GM23338 (cell line): ENCODE results near the gene ANKFN1.

Experiments
- CREB1 ChIP-seq: fragments of 250-450 bp; sonication (Bioruptor Pico); IDR thresholded peaks from 2 replicates; pipeline ENCODE4 v1.5.0; 2020; ENCODE audit warnings: low read depth, mild to moderate bottlenecking, moderate library complexity
- CTCF ChIP-seq, 2 experiments: fragments of 200-600 bp in 1 of 2; sonication (generic) in 1 of 2; conservative IDR thresholded peaks; 2 replicates each; pipeline versions ENCODE4 v1.5.1 to v1.6.1; 2016 to 2017; ENCODE audit warnings: antibody characterized with exemption in 2 of 2, low read depth in 2 of 2, mild to moderate bottlenecking in 2 of 2, moderate library complexity in 1 of 2
- EZH2 ChIP-seq: fragments of 200-600 bp; sonication (generic); IDR thresholded peaks from one replicate; pipeline ENCODE4 v1.8.0; 2017; ENCODE audit warnings: antibody characterized with exemption, mild to moderate bottlenecking, low read depth; ENCODE audit not compliant: unreplicated experiment
- EZH2phosphoT487 ChIP-seq: fragments of 200-600 bp; sonication (generic); IDR thresholded peaks from one replicate; pipeline ENCODE4 v1.8.1; 2018; ENCODE audit warnings: antibody characterized with exemption; ENCODE audit not compliant: unreplicated experiment
- JUNB ChIP-seq: IDR thresholded peaks from one replicate; pipeline ENCODE4 v1.6.1; 2016; ENCODE audit warnings: antibody characterized with exemption; ENCODE audit not compliant: unreplicated experiment
- POLR2AphosphoS5 ChIP-seq: IDR thresholded peaks from 2 replicates; pipeline ENCODE4 v1.6.1; 2016; ENCODE audit warnings: antibody characterized with exemption, low read depth
- STAT1 ChIP-seq: IDR thresholded peaks from one replicate; pipeline ENCODE4 v1.6.1; 2016; ENCODE audit warnings: antibody characterized with exemption; ENCODE audit not compliant: unreplicated experiment
- TF ChIP-seq, protein P1 (sequence below): IDR thresholded peaks from one replicate; pipeline ENCODE4 v1.6.1; 2018; ENCODE audit warnings: antibody characterized with exemption; ENCODE audit not compliant: unreplicated experiment

GRCh38 chr17:56432443-56432842 is 279.2 kb downstream of the ANKFN1 start:
- no peak for TF ChIP-seq CTCF (conservative IDR thresholded peaks at IDR 0.05; ENCODE audit: low read depth in 2 of 2)
- no peak for TF ChIP-seq EZH2
- TF ChIP-seq POLR2AphosphoS5: no peak
- TF ChIP-seq JUNB: no peak
- no peak for TF ChIP-seq CREB1 (CRISPR knock-in tag)
- no peak for TF ChIP-seq STAT1
- TF ChIP-seq EZH2phosphoT487: no peak
- TF ChIP-seq, protein P1, sequence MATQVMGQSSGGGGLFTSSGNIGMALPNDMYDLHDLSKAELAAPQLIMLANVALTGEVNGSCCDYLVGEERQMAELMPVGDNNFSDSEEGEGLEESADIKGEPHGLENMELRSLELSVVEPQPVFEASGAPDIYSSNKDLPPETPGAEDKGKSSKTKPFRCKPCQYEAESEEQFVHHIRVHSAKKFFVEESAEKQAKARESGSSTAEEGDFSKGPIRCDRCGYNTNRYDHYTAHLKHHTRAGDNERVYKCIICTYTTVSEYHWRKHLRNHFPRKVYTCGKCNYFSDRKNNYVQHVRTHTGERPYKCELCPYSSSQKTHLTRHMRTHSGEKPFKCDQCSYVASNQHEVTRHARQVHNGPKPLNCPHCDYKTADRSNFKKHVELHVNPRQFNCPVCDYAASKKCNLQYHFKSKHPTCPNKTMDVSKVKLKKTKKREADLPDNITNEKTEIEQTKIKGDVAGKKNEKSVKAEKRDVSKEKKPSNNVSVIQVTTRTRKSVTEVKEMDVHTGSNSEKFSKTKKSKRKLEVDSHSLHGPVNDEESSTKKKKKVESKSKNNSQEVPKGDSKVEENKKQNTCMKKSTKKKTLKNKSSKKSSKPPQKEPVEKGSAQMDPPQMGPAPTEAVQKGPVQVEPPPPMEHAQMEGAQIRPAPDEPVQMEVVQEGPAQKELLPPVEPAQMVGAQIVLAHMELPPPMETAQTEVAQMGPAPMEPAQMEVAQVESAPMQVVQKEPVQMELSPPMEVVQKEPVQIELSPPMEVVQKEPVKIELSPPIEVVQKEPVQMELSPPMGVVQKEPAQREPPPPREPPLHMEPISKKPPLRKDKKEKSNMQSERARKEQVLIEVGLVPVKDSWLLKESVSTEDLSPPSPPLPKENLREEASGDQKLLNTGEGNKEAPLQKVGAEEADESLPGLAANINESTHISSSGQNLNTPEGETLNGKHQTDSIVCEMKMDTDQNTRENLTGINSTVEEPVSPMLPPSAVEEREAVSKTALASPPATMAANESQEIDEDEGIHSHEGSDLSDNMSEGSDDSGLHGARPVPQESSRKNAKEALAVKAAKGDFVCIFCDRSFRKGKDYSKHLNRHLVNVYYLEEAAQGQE: no peak
